ENCODE data around the gene FXYD6. TPM values are rescaled to one million over a fixed set of nuclear protein-coding genes. Genes with fewer than 3 reads are reported as not detected.

FXYD6 gene
- total and polyA plus RNA-seq, 9 of the 15 experiments (the other 6 are each of a cell fraction or from before 2014, with no cell fraction given): 0.07 to 0.35 TPM; not detected in 7

DNA sequence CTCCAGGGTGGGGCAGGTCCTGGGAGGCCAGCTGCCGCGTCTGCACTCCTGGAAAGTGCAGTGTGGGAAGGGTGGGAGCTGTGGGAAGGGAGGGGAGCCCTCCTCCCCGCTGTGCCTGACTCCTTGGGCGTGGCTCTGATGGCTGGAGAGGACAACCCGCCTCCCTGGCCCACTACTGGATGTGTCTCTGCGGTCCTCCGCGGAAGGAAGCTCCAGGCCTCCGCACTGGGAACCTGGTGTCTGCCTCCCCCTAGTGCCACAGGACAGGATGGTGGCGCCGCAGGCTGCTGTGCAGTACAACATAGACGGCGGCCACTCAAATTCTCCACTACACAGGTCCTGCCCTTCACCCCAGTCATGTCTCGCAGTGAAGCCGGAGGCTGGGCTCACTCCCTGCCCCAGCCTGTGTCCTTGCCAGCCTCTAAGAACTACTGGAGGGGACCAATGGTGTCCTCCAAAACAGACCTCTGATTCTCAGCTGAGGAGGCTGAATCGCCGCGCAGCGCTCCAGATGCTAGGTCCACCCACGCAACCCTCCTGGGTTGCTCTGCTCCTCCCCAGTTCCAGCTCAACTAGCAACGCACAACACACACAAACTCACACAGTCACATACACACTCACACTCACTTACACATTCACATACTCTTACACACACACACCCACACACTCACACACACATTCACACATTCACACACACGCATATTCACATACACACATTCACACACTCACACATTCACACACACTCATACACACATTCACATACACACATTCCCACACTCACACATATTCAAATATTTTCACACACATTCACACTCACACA, 67.0 kb downstream of the FXYD6 start (continued):
- TF ChIP-seq, protein P1, sequence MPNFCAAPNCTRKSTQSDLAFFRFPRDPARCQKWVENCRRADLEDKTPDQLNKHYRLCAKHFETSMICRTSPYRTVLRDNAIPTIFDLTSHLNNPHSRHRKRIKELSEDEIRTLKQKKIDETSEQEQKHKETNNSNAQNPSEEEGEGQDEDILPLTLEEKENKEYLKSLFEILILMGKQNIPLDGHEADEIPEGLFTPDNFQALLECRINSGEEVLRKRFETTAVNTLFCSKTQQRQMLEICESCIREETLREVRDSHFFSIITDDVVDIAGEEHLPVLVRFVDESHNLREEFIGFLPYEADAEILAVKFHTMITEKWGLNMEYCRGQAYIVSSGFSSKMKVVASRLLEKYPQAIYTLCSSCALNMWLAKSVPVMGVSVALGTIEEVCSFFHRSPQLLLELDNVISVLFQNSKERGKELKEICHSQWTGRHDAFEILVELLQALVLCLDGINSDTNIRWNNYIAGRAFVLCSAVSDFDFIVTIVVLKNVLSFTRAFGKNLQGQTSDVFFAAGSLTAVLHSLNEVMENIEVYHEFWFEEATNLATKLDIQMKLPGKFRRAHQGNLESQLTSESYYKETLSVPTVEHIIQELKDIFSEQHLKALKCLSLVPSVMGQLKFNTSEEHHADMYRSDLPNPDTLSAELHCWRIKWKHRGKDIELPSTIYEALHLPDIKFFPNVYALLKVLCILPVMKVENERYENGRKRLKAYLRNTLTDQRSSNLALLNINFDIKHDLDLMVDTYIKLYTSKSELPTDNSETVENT (CRISPR knock-in tag; IDR thresholded peaks at IDR 0.05): no peak
- no peak for TF ChIP-seq E2F3 (CRISPR knock-in tag; IDR thresholded peaks at IDR 0.05)
- TF ChIP-seq, protein P2, sequence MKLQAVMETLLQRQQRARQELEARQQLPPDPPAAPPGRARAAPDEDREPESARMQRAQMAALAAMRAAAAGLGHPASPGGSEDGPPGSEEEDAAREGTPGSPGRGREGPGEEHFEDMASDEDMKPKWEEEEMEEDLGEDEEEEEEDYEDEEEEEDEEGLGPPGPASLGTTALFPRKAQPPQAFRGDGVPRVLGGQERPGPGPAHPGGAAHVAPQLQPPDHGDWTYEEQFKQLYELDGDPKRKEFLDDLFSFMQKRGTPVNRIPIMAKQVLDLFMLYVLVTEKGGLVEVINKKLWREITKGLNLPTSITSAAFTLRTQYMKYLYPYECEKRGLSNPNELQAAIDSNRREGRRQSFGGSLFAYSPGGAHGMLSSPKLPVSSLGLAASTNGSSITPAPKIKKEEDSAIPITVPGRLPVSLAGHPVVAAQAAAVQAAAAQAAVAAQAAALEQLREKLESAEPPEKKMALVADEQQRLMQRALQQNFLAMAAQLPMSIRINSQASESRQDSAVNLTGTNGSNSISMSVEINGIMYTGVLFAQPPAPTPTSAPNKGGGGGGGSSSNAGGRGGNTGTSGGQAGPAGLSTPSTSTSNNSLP (IDR thresholded peaks at IDR 0.05; ENCODE audit: borderline replicate concordance, low read depth, low read length): no peak
- TF ChIP-seq ATF1 (CRISPR knock-in tag; IDR thresholded peaks at IDR 0.05): no peak
- no peak for TF ChIP-seq ATF1 (tag; IDR thresholded peaks at IDR 0.05)
- TF ChIP-seq GATAD2B (IDR thresholded peaks at IDR 0.05; ENCODE audit: borderline replicate concordance): no peak
- no peak for TF ChIP-seq GATA2 (CRISPR knock-in tag; IDR thresholded peaks at IDR 0.05)
- no peak for TF ChIP-seq POLR2AphosphoS2 (IDR thresholded peaks at IDR 0.05; ENCODE audit: low read length)
- TF ChIP-seq YBX1 (IDR thresholded peaks at IDR 0.05): 0 out of 2 replicates have a peak, but pooled peaks have one; percentile 20
- no peak for TF ChIP-seq SIX5 (IDR thresholded peaks at IDR 0.05; ENCODE audit: borderline replicate concordance in 1 of 2, insufficient read depth in 1 of 2, low read depth in 1 of 2, low read length in 2 of 2)
- TF ChIP-seq ZNF239 (CRISPR knock-in tag; IDR thresholded peaks at IDR 0.05): no peak
- TF ChIP-seq, protein P3, sequence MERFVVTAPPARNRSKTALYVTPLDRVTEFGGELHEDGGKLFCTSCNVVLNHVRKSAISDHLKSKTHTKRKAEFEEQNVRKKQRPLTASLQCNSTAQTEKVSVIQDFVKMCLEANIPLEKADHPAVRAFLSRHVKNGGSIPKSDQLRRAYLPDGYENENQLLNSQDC (CRISPR knock-in tag; IDR thresholded peaks at IDR 0.05): no peak
- TF ChIP-seq NELFE (IDR thresholded peaks at IDR 0.05; ENCODE audit: insufficient read depth, insufficient read length): no peak
- no peak for TF ChIP-seq PRPF4 (IDR thresholded peaks at IDR 0.05; ENCODE audit: insufficient read depth, low read depth, low read length, poor library complexity, severe bottlenecking)
- TF ChIP-seq LARP7 (IDR thresholded peaks at IDR 0.05): peak; percentile 72; the same call in 1 of the 2 replicates
- TF ChIP-seq, protein P4, sequence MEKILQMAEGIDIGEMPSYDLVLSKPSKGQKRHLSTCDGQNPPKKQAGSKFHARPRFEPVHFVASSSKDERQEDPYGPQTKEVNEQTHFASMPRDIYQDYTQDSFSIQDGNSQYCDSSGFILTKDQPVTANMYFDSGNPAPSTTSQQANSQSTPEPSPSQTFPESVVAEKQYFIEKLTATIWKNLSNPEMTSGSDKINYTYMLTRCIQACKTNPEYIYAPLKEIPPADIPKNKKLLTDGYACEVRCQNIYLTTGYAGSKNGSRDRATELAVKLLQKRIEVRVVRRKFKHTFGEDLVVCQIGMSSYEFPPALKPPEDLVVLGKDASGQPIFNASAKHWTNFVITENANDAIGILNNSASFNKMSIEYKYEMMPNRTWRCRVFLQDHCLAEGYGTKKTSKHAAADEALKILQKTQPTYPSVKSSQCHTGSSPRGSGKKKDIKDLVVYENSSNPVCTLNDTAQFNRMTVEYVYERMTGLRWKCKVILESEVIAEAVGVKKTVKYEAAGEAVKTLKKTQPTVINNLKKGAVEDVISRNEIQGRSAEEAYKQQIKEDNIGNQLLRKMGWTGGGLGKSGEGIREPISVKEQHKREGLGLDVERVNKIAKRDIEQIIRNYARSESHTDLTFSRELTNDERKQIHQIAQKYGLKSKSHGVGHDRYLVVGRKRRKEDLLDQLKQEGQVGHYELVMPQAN (IDR thresholded peaks at IDR 0.05; ENCODE audit: borderline replicate concordance): peak; percentile 72; the same call in 1 of the 2 replicates
- TF ChIP-seq ZFP30 (CRISPR knock-in tag; IDR thresholded peaks at IDR 0.05; ENCODE audit: borderline replicate concordance): no peak
- no peak for TF ChIP-seq DDX20 (tag; IDR thresholded peaks at IDR 0.05; ENCODE audit: low read depth)
- TF ChIP-seq, protein P5, sequence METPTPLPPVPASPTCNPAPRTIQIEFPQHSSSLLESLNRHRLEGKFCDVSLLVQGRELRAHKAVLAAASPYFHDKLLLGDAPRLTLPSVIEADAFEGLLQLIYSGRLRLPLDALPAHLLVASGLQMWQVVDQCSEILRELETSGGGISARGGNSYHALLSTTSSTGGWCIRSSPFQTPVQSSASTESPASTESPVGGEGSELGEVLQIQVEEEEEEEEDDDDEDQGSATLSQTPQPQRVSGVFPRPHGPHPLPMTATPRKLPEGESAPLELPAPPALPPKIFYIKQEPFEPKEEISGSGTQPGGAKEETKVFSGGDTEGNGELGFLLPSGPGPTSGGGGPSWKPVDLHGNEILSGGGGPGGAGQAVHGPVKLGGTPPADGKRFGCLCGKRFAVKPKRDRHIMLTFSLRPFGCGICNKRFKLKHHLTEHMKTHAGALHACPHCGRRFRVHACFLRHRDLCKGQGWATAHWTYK (CRISPR knock-in tag; IDR thresholded peaks at IDR 0.05): no peak

All from K562 (cell line).